Activated T-helper 2 cell treated with anti-CD3 and anti-CD28 coated beads, Interferon-gamma antibody, Interleukin-2, Interleukin-4, amounts not matched to agents 10 μg/mL and 5 μg/mL and 100 μg/mL, durations not matched to agents 14 hours and 24 hours and 36 hours (primary cell): ENCODE measurements around the gene OR5M3. TPM values are rescaled to one million over a fixed set of nuclear protein-coding genes. Genes with fewer than 3 reads are reported as not detected.

Source experiments
- DNase-seq: peaks from one replicate; pipeline ENCODE4 v3.0.0; 2021; ENCODE audit warnings: low spot score
- H3K27ac Mint-ChIP-seq: one replicate; pipeline ENCODE4 v1.8.0; 2021; ENCODE audit warnings: mixed read lengths
- H3K27me3 Mint-ChIP-seq: one replicate; pipeline ENCODE4 v1.8.0; 2021; ENCODE audit warnings: low read depth, mixed read lengths
- H3K36me3 Mint-ChIP-seq: one replicate; pipeline ENCODE4 v1.8.0; 2021; ENCODE audit warnings: low read depth, mixed read lengths
- H3K4me1 Mint-ChIP-seq: one replicate; pipeline ENCODE4 v1.8.0; 2021; ENCODE audit warnings: low read depth, mixed read lengths
- H3K4me3 Mint-ChIP-seq: one replicate; pipeline ENCODE4 v1.8.0; 2021; ENCODE audit warnings: low read depth, mild to moderate bottlenecking, moderate library complexity, mixed read lengths
- H3K9me3 Mint-ChIP-seq: one replicate; pipeline ENCODE4 v1.8.0; 2021; ENCODE audit warnings: mixed read lengths
- intact Hi-C: fragments of 100-400 bp; cut with micrococcal nuclease; formaldehyde crosslinking; loops from one replicate; pipeline ENCODE4 v1.15.1; 2023
- total RNA-seq: library from RNA; stranded (reverse); gene quantifications from 2 replicates; pipeline ENCODE4 v1.2.3, GENCODE V29; 2022

Gene OR5M3
- total RNA-seq: not detected in 2 replicates

DNA sequence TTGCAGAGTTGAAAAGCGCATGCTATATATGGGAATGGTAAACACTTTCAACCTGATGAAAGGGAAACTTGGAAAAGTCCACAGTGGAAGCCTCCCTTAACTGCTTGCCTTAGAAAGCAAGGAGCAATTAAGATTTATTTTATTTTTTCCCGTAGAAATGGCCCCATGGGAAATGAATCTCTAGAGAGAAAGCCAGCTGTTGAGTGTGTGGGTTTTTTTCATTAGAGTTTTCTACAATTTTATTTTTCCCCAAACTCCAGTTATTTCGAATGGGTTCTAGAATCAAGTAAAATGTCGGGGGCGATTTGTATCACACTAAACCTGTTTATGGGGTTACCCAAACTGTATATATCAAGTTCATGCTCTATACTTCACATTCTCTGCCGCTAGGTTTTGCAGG, at the start of gene OR5M3:
TSS of gene OR5M3 (minus strand) at position 101 of the 400 bp plus-strand sequence. CDS start 2,855 bp downstream, outside the sequence.
- Mint-ChIP-seq H3K4me1 (no peaks in the 10 kb centered on the region), H3K9me3 (peaks cover 10% of the 10 kb centered on the region), H3K36me3 (no peaks in the 10 kb centered on the region), H3K27ac (no peak within 1 kb of the TSS), H3K4me3 (no peak within 1 kb of the TSS), H3K27me3 (no peaks in the 10 kb centered on the region)
- intact Hi-C loops: no loop called here
- DNase-seq: no peak

GRCh38 chr11:56522008-56522407, 48.9 kb upstream of the OR5M3 start:
- H3K4me3 Mint-ChIP-seq: no peak overlapping the region

GRCh38 chr11:56513280-56513679, 40.1 kb upstream of the OR5M3 start:
- Mint-ChIP-seq H3K4me3 (no peak overlapping the region), H3K4me1 (no peaks in the 10 kb centered on the region), H3K36me3 (no peaks in the 10 kb centered on the region), H3K27me3 (no peaks in the 10 kb centered on the region), H3K9me3 (peaks cover 36% of the 10 kb centered on the region), H3K27ac (no peak overlapping the region)
- no peak for DNase-seq
- intact Hi-C loops: no loop called here

More at GRCh38 chr11:56522008-56522407, 48.9 kb upstream of the OR5M3 start:
- intact Hi-C loops: no loop called here
- Mint-ChIP-seq H3K36me3 (no peaks in the 10 kb centered on the region), H3K27me3 (no peaks in the 10 kb centered on the region), H3K9me3 (peaks cover 31% of the 10 kb centered on the region), H3K4me1 (no peaks in the 10 kb centered on the region), H3K27ac (no peak overlapping the region)
- DNase-seq: no peak

DNA sequence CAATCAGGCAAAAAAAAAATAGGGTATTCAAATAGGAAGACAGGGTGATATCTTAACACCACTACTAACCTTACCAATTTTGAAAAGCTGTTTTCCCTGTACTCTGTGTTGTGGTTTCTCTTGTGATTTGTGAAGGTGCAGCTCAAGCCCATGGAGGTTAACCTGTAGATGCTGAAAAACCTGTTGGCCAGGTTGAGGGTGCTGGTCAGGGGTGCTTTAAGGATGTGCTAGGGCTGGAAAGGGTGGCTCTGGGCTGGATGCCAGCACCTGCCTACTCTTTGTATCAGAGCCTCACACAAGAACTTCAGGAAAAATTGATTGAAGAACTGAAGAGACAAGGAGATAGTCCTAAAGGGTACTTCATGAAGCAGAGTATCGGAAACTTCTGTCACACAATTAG, 36.3 kb upstream of the OR5M3 start:
- Mint-ChIP-seq H3K4me3 (no peak overlapping the region), H3K4me1 (no peaks in the 10 kb centered on the region), H3K27me3 (no peaks in the 10 kb centered on the region), H3K27ac (no peak overlapping the region), H3K9me3 (peaks cover 44% of the 10 kb centered on the region), H3K36me3 (no peaks in the 10 kb centered on the region)
- DNase-seq: no peak
- intact Hi-C loops: no loop called here

- Mint-ChIP-seq H3K4me3 (no peak overlapping the region), H3K9me3 (peaks cover 33% of the 10 kb centered on the region), H3K4me1 (no peaks in the 10 kb centered on the region), H3K27me3 (no peaks in the 10 kb centered on the region), H3K27ac (no peak overlapping the region), H3K36me3 (no peaks in the 10 kb centered on the region)
- no peak for DNase-seq
- intact Hi-C loops: no loop called here
Observed at GRCh38 chr11:56497010-56497409, 23.9 kb upstream of the OR5M3 start.

GRCh38 chr11:56495117-56495516, 22.0 kb upstream of the OR5M3 start:
- H3K4me1 Mint-ChIP-seq: no peaks in the 10 kb centered on the region
- H3K9me3 Mint-ChIP-seq: peaks cover 25% of the 10 kb centered on the region
- no peak overlapping the region for H3K4me3 Mint-ChIP-seq
- H3K27ac Mint-ChIP-seq: no peak overlapping the region
- no peaks in the 10 kb centered on the region for H3K27me3 Mint-ChIP-seq
- H3K36me3 Mint-ChIP-seq: no peaks in the 10 kb centered on the region
- intact Hi-C loops: no loop called here
- no peak for DNase-seq

DNA sequence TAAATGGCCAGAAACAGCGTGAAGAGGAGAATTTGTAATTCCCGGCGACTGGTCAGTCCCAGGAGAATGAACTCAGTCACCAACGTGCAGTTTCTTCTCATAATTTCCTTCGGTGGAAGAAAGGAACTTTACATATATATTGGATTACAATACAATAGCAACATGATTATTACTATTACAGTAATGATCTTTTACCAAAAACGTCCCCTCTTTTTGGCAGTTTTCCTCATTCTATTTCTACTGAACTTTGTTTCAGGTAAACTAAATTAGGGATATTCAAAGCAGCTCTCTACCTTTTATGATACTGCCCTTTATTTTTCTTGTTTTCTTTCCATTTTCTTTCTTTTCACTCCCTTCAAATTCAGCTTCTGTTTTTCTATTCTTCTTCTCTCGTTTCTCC, 18.1 kb upstream of the OR5M3 start, which contains the start of gene OR5M8:
TSS of gene OR5M8 (minus strand) at position 101 of the 400 bp plus-strand sequence. CDS start at position 101, 0 bp downstream.
- intact Hi-C loops: no loop called here
- Mint-ChIP-seq H3K4me3 (no peak within 1 kb of the TSS), H3K27me3 (no peaks in the 10 kb centered on the region), H3K9me3 (peaks cover 30% of the 10 kb centered on the region), H3K27ac (no peak within 1 kb of the TSS), H3K36me3 (no peaks in the 10 kb centered on the region), H3K4me1 (no peaks in the 10 kb centered on the region)
- DNase-seq: no peak

DNA sequence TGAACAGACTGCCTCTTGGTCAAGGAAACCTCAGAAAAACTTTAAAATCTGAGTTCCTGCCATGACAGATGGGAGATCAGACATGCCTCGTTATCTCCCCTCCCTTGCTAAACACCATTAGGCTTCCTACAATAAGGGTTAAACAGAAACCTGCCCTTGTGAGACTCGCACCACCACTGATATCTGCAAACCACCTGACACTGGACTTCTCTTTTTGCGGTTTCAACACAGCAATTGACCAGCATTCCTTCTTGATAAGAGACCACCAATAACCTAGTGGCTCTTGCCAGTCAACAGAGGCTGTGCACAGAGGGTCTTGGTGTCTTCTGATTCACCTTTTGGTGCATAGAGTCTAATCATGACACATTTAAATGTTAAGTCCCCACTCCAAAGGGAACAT, 13.6 kb upstream of the OR5M3 start:
- Mint-ChIP-seq H3K9me3 (peaks cover 36% of the 10 kb centered on the region), H3K27ac (no peak overlapping the region), H3K4me3 (no peak overlapping the region), H3K4me1 (no peaks in the 10 kb centered on the region), H3K27me3 (no peaks in the 10 kb centered on the region), H3K36me3 (no peaks in the 10 kb centered on the region)
- DNase-seq: no peak
- intact Hi-C loops: no loop called here

GRCh38 chr11:56474729-56475235, 1.6 kb upstream of the OR5M3 start:
- no peak for DNase-seq
- no peaks in the 10 kb centered on the region for H3K4me1 Mint-ChIP-seq
- intact Hi-C loops: no loop called here

GRCh38 chr11:56457076-56457475, 16.1 kb downstream of the OR5M3 start:
- no peak overlapping the region for H3K4me3 Mint-ChIP-seq
- DNase-seq: no peak
- H3K9me3 Mint-ChIP-seq: peaks cover 46% of the 10 kb centered on the region
- no peaks in the 10 kb centered on the region for H3K27me3 Mint-ChIP-seq
- intact Hi-C loops: no loop called here
- H3K4me1 Mint-ChIP-seq: no peaks in the 10 kb centered on the region
- H3K36me3 Mint-ChIP-seq: no peaks in the 10 kb centered on the region
- H3K27ac Mint-ChIP-seq: no peak overlapping the region

More at GRCh38 chr11:56474729-56475235, 1.6 kb upstream of the OR5M3 start:
- no peaks in the 10 kb centered on the region for H3K27me3 Mint-ChIP-seq
- no peak overlapping the region for H3K27ac Mint-ChIP-seq
- H3K36me3 Mint-ChIP-seq: no peaks in the 10 kb centered on the region
- no peak overlapping the region for H3K4me3 Mint-ChIP-seq
- H3K9me3 Mint-ChIP-seq: peaks cover 16% of the 10 kb centered on the region

DNA sequence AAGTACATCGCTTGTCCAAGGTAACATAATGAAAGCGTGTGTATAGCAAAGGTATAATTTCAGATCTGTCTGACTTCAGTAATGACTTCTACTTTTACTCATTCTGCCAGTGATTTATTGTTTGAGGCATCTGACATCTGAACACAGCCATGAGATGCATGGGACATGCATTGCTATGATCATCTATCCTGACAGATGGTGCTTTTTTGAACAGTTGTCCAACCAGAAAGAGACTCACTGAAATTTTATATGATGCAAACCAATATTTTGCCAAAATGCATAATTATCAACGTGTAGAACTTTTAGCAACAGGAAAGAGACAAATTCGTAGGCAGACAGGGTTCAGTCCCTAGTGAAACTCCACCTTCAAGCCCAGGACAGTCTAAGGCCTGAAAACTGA, 19.6 kb downstream of the OR5M3 start:
- no peak overlapping the region for H3K27ac Mint-ChIP-seq
- H3K4me1 Mint-ChIP-seq: no peaks in the 10 kb centered on the region
- DNase-seq: no peak
- intact Hi-C loops: no loop called here
- no peak overlapping the region for H3K4me3 Mint-ChIP-seq
- no peaks in the 10 kb centered on the region for H3K36me3 Mint-ChIP-seq
- no peaks in the 10 kb centered on the region for H3K27me3 Mint-ChIP-seq
- peaks cover 37% of the 10 kb centered on the region for H3K9me3 Mint-ChIP-seq

Other genes with a start within 250 kb of the OR5M3 start
- gene OR5T2, start 239.1 kb downstream of the OR5M3 start, total RNA-seq: not detected in 2 replicates
- gene OR5T3, start 221.1 kb downstream of the OR5M3 start, total RNA-seq: not detected in 2 replicates
- gene OR5T1, start 199.2 kb downstream of the OR5M3 start, total RNA-seq: not detected in 2 replicates
- gene OR8H1, start 181.1 kb downstream of the OR5M3 start, total RNA-seq: not detected in 2 replicates
- not detected in 2 replicates for gene OR8K3, start 158.2 kb downstream of the OR5M3 start, total RNA-seq
- not detected in 2 replicates for gene OR8K1, start 127.3 kb downstream of the OR5M3 start, total RNA-seq
- not detected in 2 replicates for gene OR8J1, start 119.1 kb downstream of the OR5M3 start, total RNA-seq
- not detected in 2 replicates for gene OR8U1, start 97.7 kb downstream of the OR5M3 start, total RNA-seq
- not detected in 2 replicates for gene OR5AL1, start 60.7 kb downstream of the OR5M3 start, total RNA-seq
- not detected in 2 replicates for gene OR5M8, start 18.0 kb upstream of the OR5M3 start, total RNA-seq
- gene OR5M11, start 69.9 kb upstream of the OR5M3 start, total RNA-seq: not detected in 2 replicates
- not detected in 2 replicates for gene OR5M10, start 104.4 kb upstream of the OR5M3 start, total RNA-seq
- not detected in 2 replicates for gene OR5M1, start 141.5 kb upstream of the OR5M3 start, total RNA-seq
- not detected in 2 replicates for gene OR5AP2, start 169.1 kb upstream of the OR5M3 start, total RNA-seq
- gene OR5AR1, start 190.3 kb upstream of the OR5M3 start, total RNA-seq: not detected in 2 replicates
- gene OR9G1, start 225.7 kb upstream of the OR5M3 start, total RNA-seq: not detected in 2 replicates